Activated CD4-positive, CD25-positive, alpha-beta regulatory T cell treated with anti-CD3 and anti-CD28 coated beads, Interleukin-2, amount 50 U/mL, for 24 hours (primary cell): ENCODE measurements around the gene ZNF560.

Experiments
- ATAC-seq, 2 donors: fragments of 150-1000 bp; cut with Tn5 transposase; one replicate each; pipeline ENCODE4 v1.10.0; 2021; ENCODE audit warnings: mild to moderate bottlenecking in 1 of 2, moderate library complexity in 1 of 2

ZNF560 gene

GRCh38 chr19:9435279-9436268, 62.8 kb downstream of the ZNF560 start, which contains the start of gene ZNF266:
TSS of gene ZNF266 (minus strand) at chr19:9435573. CDS start at chr19:9420089, 15,484 bp downstream.
- peak; percentile 96 for ATAC-seq

- ATAC-seq, result no peak
These were observed 66.9 kb downstream of the ZNF560 start for GRCh38 chr19:9431475-9431874.

GRCh38 chr19:9430444-9430843, 68.0 kb downstream of the ZNF560 start:
- ATAC-seq, result no peak

- no peak for ATAC-seq
These were observed 70.5 kb downstream of the ZNF560 start for GRCh38 chr19:9427941-9428340.
